GM18873 (cell line): Measurements from ENCODE around the gene LANCL2.

Experiments
- ATAC-seq: cut with Tn5 transposase; IDR thresholded peaks from one replicate; pipeline ENCODE4 v1.9.1; 2021; ENCODE audit warnings: mild to moderate bottlenecking, moderate library complexity, moderate number of reproducible peaks; ENCODE audit not compliant: unreplicated experiment, low FRiP score

LANCL2 gene

DNA sequence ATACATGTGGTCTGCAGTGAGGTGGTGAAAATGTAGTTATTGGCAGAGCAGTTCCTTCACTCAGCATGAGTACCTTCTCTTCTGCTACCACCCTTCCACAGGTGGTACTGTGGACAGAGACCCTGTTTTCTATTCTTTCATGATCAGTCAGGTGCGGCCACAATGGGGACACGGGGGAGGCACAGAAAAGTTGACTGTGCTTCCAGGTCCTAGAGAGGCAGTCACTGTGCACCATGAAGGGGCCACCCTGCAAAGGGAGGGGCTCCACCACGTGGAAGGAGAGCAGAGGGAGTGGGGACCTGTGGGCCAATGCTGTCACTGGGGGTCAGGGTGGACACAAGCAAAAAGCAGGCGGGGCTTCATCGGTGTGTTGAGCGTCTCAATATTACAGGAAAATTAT lies 3.6 kb upstream of the LANCL2 start:
- ATAC-seq, result no peak

DNA sequence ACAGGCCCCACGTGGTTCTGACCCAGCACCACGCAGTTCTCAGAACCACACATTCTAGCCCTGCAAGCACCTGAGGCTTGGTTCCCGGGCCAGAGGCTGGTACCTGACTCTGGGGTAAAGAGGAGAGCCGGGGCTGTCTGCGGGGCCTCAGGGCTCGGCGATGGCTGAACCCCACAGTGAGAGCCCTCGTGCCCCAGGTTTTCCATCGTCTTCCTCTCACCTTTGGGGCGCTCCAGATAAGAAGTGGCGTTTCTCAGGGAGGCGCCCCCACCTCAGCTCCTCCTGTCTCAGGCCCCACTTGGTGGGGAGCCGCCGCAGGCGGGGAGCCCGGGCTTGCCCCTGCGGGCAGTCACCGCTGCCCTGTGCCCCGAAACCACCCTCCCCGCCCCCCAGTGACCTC lies 2.2 kb upstream of the LANCL2 start:
- no peak for ATAC-seq

DNA sequence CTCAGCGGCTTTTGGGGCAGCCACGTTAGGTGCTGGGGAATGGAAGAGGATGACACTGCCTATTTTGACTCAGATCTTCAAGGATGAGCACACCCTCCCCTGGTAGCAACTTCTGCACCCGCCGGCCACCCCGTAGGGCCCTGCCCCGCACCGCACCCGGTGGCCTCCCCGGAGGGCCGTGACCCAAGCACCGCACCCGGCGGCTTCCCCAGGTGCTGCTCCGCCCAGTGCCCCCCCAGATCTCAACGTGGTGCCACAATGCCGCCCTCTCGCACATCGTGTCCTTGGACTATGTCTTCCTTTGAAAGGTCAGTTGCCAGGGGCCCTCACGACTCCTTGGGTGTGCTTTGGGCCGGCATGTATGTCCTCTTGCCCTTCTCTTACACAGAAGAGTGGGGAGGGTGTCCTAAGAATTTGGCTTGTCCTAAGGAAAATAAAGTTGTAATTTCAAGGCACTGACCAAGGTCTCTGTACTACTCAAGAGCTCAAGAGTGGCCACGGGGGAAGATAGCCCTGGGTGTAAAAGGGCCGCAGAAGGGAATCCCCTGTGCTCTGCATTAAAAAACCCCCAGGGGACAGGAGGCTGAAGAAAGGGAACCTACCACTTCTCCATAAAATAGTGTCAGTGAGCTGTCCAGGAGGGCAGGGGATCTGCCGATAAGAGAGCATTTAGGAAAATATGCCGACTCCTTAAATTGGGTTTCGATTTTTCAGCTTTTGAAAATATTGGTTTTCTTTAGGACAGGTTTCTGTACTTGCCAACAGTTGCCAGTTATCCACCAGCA lies 1.6 kb upstream of the LANCL2 start:
- no peak for ATAC-seq

DNA sequence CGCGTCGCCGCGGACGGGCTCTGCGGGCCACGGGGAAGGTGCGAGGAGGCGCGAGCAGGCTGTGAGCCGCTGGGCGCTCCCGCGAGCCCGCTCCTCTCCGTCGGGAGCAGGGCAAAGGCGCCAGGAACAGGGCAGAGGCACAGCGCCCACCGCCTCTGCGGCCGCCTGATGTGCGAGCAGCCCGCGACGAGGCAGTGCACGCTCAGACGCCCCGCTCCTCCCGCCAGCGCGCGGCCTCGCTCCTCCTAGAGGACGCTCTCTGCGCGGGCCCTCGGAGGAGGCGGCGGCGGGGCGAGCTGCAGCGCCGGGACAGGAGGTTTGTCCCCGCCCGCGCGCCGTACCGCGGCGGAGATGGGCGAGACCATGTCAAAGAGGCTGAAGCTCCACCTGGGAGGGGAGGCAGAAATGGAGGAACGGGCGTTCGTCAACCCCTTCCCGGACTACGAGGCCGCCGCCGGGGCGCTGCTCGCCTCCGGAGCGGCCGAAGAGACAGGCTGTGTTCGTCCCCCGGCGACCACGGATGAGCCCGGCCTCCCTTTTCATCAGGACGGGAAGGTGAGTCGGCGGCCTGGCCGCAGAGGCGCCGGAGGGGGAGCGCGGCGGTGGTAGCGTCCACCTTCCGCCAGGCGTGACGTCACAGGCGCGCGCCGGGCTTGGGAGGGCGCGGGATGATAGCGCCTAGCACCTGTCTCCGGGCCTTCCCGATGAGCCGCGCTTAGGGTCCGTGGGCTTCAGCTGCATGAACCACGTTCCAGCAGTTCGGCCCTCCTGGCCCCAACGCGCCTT lies 731 bp downstream of the LANCL2 start:
- ATAC-seq, result peak; percentile 85

DNA sequence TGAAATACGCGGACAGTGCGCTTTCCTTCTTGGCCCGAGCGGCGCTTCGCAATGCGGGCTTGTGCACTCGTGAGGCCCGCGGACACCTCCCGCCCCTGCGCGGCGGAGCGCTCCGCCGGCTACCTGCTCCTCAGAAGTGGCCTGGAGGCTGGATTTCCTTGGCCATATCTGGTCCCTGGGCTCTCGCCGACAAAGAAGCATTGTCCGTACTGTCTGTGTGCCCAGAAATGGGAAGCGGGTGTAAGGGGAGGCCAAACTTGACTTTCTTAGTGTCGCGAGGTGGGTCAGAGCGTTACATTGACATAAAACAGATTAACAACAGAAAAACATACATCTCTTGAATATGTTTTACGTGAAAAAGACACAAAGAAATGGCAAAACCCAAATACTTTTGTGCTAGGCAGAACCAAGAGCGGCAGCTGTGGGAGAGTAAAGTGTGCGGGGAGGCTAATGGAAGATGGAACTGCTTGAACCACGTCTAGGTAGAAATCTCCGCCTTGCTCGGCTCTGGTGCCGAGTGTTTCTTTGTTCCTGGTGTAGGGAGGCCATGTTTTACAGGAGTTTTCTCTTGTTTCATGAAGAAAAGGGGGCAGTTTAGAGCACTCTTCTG lies 1.4 kb downstream of the LANCL2 start:
- ATAC-seq, result peak; percentile 7

DNA sequence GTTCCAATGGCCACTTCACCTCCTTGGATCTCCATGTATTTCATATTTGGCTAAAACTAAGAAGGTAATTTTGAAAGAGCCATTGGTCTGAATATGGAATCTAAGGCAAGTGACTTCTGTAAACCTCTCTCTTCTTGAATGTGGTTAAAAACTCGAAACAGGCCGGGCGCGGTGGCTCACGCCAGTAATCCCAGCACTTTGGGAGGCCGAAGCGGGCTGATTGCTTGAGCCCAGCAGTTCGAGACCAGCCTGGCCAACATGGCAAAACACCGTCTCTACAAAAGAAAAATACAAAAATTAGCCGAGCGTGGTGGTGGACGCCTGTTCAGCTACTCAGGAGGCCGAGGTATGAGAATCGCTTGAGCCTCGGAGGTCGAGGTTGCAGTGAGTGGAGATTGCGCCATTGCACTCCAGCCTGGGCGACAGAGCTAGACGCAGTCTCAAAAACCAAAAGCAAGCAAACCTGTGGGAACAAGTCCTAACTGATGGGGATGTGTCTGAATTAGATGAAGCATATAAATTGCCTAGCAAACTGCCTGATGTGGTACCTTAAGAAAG lies 2.2 kb downstream of the LANCL2 start:
- ATAC-seq, result no peak

DNA sequence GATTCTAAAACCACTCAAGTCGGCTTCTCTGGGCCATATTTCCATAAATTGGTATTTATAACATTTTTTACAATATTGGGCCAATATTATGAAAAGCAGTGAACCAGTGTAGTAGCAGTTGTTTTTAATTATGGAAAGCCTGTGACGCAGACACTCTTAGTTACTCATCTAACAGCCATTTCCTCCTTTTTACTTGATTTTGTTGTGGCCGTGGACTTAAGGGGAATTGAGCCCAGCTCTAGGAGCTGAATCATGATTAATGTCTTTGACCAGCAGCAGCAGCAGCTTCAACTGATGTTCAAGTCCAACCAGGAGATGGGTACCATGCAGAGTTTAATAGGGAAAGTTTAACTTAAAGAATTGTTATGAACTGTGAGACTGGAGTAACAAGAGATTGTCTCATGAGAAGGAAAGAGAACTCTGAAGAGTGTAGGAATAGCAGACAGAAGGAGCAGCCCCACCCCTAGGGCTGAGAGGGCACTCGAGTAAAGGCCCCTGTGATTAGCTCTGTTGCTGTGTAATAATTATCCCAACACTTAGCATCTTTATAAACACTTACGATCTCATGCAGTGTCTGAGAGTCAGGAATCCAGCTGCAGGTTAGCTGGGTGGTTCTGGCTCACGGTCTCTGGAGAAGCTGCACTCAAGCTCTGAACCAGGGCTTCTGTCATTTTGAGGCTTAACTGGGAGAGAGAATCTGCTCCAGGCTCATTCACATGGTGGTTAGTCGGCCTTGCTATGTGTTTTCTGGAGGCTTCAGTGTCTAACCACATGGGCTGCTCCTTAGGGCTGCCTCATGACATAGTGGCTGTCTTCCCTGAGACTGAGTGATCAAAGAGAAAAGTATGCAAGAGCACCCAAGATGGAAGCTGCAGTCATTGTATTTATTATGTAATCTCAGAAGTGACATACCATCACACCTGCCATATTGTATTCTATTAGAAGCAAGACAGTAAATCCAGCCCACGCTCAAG lies 4.6 kb downstream of the LANCL2 start:
- no peak for ATAC-seq

DNA sequence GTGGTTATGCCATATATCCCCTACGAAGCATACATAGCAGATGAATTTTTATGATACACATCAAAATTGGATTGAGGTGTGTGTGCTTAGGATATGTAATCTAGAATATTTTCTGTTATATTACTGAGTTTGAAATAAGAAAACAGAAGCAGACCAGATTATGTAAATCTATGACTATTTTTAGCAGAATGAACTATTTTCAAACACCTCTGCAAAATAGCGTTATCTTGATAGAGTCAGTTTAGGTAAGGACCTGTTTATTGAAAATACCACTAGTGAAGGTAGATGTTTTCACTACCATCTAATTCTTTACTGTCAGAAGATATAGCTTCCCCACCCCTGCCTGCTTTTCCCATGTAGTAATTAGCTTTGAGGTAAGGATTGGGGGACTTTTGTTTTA lies 9.1 kb downstream of the LANCL2 start:
- ATAC-seq, result no peak

DNA sequence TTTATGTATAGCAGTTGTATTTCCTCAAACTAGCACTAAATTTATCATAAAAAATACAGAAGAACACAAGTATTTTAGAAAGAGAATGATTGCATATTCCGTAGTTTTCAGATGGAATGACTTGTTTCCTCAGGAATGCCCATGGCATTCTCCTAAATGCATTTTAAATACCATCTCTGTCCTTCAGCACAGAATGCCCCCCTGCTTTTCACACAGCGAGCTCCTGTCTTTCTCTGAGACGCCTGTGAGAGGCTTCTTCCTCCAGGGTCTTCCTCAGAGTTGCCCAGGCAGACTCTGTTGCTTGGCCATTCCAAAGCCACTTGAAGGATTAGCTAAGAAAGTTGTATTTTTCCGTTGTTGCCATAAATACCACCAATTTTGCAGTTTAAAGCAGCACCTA lies 10.1 kb downstream of the LANCL2 start:
- ATAC-seq, result no peak

DNA sequence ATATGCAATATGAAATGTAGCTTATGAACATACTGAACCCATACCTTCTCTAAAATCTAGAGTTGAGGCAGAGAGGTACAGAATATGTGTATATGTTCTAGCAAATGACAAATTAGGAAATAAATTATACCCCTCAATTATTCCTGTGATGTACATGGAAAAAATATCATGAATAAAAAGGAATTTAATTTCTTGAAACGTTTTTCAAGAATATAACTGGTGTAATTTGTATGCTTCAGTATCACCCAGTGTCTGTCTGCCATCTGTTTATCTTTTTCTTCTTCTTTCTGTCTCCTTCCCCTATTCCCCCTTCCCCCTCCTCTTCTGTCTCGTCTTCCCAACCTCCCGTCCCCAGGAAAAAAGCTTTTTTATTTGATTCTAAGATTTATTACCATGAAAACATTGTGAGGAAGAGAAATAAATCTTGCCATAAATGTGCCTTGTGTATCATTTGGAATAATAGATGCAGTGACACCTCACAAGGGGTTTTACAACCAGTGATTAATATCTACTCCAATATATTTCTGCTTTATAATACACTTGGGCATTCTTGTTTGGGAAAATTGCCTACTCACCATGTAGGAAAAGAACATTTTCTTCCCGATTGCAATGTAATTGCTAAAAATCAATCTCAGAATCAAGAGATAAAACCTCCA lies 12.2 kb downstream of the LANCL2 start:
- ATAC-seq, result no peak

DNA sequence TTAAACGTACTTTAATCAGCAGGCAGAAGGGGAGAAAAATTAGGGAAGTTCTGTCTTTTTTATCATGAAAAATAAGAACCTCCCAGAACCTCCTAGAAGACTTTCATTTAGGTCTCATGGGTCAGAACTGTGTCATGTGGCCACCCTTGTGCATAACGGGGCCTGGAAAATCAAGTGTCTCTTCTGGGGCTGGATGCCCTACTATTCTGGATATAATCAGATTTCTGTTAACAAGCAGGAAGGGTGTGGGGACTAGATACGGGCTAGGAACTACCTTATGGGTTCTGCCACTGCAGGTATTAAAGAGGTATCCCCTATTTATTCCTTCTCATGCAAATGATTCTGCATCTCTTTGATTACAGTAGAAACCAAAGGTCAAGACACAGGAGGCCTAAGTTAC lies 14.1 kb downstream of the LANCL2 start:
- no peak for ATAC-seq

DNA sequence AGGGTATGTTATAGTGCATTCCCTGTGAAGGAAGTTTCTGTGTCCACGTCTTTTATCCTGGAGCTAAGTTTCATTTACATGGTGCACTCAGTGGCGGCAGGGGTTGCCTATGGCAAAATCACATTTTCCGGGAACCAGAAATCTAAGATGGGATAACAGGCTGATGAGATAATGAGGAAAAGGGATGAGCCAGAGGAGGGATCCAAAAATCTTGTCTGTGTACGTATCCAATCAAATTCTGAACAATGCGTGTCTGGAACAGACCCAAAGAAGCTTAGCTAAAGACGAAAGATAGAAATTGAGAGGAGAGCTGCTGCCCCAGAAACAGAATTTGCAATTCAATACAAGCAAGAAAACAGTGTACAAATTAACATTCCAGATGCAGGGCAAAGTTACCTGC lies 16.1 kb downstream of the LANCL2 start:
- ATAC-seq, result no peak

DNA sequence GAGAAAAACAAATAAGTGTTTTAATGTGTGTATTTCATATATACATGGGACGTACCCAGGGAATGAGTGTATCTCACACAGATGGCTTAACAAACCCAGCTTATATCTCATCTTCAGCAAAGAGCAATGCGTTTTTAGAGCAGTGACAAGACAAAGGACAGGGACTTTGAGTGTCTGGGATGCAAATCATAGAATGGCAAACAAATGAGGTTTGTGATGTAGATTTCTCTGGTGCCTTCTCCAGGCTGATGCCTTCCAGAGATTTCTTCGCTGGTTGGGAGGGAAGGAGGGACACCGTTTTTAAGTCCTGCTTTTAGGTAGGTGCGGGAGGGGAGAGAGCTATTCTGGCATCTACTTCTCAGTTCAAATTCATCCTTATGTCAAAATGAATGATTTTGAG lies 16.6 kb downstream of the LANCL2 start:
- ATAC-seq, result no peak

DNA sequence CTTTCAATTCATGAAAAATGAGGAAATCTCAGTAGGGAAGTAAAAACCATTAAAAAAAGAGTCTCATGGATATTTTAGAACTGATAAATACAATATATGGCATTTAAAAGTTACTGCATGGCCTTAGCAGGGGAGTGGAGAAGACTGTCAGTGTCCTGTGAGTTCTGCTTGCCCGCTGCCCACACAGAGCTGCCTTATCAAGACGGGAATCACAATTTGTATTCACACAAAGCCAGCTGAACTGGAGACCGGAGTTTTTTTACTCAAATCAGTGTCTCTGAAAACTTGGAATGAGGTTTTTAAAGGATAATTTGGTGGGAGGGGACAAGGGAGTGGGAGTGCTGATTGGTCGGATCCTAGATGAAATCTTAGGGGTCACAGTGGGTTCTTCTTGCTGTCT lies 17.1 kb downstream of the LANCL2 start:
- ATAC-seq, result no peak

DNA sequence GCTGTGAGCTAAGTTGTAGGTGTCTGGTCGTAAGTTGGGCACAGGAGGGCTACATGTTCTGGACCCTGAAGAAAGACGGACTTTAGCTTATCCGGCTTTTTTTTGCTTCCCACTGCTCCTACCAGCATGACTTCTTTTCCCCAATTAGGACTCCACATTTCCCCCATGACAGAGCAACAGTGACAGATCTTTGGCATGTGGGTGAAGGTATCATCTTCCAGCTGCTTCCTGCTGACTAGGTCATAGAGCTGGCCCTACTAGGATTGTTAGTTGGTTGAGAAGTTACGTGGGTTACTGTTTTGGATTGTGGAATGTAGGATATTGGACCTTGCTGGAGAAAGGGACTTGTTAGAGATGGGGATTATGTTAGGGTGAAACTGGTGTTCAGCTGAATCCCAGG lies 21.4 kb downstream of the LANCL2 start:
- no peak for ATAC-seq

DNA sequence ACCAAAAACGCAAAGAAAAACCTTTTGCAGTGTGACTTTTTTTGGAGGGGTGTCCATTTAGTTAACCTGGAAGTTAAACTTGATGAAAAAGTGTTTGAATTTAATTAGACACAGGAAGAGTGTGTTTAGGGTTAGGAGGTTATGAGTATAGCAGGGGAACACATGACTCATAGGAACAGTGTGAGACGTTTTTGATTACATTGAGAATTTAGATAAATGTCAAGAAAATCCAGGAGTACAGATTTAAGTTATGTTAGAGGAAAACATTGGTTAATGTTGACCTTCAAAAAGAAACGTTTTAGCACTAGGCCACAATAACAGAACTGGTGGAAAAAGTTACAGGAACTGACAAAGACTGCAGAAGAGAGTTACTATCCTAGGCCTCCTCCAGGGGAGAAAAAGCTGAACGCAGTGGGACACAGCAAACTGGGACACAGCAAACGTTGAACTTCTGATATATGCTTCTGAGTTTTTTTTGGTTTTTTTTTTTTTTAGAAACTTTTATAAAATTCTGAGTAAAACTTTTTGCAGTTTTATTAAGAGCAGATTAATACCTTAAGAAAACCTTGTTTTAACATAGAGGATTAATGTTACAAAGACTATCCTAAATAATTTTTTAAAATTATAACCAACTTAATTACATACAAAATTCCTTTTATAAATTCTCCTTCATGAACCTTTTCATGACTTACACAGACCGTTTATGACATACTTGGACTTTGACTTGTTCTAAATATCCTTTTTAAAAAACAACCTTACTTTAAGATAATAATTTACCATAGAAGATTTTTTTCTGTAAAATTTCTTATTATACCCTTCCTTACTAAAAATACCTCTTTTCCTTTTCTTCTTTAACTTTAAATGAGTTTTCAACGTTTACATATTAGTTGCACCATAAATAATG lies 22.2 kb downstream of the LANCL2 start:
- no peak for ATAC-seq

DNA sequence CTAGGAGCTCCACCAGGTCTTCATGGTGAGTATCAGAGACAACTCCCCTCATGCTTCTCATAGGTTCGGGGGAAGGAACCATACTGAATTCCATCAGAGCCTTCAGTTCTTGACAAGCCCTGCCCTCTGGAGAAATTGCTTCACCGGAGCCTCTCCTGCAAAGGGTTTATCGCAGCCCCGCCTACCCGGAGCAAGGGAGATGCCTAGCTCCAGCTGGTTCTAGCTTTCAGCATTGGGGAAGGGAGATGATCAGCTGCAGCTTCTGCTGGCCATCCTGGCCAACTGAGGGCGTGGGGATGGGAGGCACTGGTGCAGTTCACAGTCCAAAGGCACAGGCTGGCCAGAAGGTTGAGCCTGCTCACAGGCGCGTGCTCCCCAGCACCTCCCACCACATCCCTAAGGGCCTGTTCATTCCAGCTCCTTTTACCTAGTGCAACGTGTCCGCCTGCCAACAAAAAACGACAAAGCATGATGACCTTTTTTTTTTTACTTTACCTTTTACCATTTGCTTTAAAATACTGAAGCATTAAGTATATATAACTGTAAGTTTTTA lies 31.2 kb downstream of the LANCL2 start:
- ATAC-seq, result no peak

DNA sequence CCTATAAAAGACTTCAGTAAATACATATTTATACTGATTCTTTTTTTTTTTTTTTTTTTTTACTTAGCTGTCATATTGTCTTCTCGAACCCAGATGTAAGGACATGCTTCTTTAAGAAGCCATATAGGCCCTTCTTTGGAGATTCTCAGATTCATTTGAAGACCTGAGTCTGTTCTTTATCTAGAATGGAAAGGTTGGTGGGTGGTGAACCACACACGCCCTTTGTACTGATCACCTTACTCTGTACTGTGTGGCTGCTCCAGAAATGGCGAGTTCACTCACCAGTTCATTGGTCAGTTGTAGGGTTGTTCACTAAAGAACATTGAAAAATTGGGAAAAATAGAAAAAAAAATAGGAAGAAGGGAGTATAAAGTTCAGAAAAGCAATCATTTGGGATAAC lies 32.5 kb downstream of the LANCL2 start:
- ATAC-seq, result no peak
